GF-D8 (cell line): ENCODE data around the gene ATP5F1C.
A peak's percentile ranks its signal among the peaks of the same experiment; 100 is the strongest.
"Not testable (repeated sequence)": the region's sequence is repeated elsewhere in the genome, so short reads cannot be mapped to it uniquely, and the experiment has no call there.

ENCODE experiments used
- DNase-seq: peaks from one replicate; lab custom pipeline; 2025; lab: John Stamatoyannopoulos, UW

The ATP5F1C gene

DNA sequence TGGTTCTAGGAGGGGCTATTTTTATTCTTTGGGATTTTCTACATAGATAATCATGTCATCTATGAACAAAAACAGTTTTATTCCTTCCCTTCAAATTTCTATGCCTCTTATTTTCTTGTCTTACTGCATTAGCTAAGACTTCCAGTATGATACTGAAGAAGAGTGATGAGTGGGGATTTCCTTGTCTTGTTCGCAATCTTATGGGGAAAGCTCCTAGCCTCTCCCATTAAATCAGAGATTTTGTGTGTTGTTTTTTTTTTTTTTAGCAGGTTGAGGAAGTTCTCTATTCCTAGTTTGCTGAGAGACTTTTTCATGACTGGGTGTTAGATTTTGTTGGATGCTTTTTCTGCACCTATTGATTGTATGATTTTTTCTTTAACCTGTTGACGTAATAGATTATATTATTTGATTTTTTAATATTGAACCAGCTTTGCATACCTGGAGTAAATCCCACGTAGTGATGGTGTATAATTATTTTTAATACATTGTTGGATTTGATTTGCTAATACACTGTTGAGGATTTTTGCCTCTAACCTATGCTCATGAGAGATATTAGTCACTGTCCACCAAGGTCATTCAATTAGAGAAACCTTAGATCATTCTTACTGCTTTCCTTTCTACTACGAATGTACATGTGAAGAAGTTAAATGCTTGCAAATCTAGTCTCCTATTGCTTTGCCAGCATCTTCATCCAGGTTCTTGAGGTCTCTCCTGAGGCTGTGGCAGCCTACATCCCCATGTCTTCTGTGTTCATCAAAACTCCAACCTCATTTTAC lies 6.5 kb downstream of the ATP5F1C start:
- no peak for DNase-seq

GRCh38 chr10:7795605-7796004 lies 7.6 kb downstream of the ATP5F1C start:
- DNase-seq, result no peak

DNA sequence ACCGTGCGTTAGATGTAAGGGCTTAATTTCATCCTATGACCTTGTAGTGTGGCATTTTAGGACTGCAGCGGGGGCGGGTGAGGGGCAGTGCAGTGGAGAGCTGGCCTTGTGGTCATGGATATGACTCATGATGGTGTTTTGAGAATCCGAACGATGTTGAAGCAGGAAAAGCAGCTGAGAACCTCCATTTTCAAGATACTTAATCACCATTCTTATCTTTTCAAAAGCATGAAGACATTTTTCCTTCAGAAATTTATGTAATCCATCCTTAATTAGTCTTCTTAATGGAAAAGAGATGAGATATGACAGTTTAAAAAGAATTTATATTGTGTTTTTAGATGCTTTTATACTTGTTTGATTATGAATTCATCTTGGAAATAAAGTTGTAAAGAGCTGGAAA lies 9.6 kb downstream of the ATP5F1C start:
- no peak for DNase-seq

DNA sequence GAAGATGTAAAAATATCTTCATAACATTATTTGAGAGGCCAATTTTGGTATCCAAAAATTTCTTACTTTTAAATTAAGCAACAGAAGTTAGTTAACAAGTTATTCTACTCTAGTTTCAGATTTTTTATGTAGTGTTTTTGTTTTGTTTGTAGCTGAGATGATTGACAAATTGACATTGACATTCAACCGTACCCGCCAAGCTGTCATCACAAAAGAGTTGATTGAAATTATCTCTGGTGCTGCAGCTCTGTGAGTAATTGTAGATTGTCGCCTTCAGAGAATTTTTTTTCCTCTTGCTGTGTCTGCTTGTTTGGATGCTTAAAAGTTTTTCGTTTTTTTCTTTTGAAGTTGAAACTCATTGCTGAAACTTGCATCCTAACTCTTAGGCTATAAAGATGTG lies 14.6 kb downstream of the ATP5F1C start:
- DNase-seq, result no peak

DNA sequence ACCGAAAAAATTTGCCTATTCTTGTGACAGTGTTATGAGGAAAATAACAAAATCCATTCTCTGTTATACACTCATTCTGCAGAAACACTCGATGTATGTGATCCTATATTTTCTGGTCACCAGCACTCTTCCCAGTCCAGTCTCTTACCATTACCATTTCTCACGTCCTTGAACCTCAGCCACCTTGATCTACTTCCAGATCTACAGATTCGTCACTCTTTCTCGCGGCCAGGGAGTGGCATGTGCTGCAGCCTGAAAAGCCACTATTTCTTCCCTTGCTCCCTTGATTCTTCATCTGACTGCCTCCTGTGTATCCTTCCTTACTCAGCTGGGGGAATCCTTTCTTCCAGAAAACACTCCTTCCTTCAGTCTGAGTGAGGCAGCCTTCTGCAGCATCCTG lies 16.2 kb downstream of the ATP5F1C start:
- no peak for DNase-seq

DNA sequence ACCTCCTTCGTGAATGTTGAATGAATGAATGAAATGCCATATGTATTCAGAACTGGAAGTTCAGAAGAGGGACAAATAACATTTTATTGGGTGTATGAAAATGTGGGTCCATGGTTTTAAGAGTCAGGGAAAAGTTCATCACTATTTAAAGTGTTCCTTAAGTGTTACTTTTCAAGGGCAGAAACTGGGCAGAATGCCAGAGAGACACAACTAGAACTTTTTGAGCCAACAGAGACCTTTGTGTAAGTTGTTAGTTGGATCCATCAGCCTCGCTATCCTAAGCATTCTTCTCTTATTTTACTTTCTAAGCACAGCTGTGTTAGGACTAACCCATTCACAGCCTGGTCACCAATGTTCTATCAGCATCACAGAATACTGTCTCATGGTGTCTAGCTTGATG lies 16.8 kb downstream of the ATP5F1C start:
- no peak for DNase-seq

GRCh38 chr10:7808686-7809267 lies 20.8 kb downstream of the ATP5F1C start:
- DNase-seq, result no peak

GRCh38 chr10:7810443-7810842 lies 22.5 kb downstream of the ATP5F1C start:
- no peak for DNase-seq

GRCh38 chr10:7811000-7811399 lies 23.0 kb downstream of the ATP5F1C start:
- DNase-seq, result no peak

GRCh38 chr10:7811743-7812142 lies 23.8 kb downstream of the ATP5F1C start:
- DNase-seq, result not testable (repeated sequence)

- no peak for DNase-seq
These were observed 25.5 kb downstream of the ATP5F1C start for GRCh38 chr10:7813481-7813880.

DNA sequence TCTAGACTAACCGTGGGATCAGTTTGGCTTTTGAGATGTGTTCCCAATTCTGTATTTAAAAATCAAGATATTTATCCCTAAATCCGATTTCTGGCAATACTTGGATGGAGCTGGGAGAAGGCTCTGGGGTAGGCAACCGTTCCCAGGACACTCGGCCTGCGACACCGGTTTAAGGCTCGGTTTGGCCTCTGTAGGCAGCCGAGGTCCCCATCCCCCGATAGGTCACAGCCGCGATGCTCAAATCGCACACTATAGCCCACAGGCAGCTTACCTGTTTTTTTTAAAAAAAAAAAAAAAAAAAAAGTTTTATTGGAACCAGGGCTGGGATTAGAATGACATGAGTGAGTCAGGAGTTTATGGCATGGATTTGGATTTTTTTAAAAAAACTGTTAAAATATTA lies 29.6 kb downstream of the ATP5F1C start:
- DNase-seq, result no peak

GRCh38 chr10:7817984-7818294 lies 30.0 kb downstream of the ATP5F1C start:
- no peak for DNase-seq

DNA sequence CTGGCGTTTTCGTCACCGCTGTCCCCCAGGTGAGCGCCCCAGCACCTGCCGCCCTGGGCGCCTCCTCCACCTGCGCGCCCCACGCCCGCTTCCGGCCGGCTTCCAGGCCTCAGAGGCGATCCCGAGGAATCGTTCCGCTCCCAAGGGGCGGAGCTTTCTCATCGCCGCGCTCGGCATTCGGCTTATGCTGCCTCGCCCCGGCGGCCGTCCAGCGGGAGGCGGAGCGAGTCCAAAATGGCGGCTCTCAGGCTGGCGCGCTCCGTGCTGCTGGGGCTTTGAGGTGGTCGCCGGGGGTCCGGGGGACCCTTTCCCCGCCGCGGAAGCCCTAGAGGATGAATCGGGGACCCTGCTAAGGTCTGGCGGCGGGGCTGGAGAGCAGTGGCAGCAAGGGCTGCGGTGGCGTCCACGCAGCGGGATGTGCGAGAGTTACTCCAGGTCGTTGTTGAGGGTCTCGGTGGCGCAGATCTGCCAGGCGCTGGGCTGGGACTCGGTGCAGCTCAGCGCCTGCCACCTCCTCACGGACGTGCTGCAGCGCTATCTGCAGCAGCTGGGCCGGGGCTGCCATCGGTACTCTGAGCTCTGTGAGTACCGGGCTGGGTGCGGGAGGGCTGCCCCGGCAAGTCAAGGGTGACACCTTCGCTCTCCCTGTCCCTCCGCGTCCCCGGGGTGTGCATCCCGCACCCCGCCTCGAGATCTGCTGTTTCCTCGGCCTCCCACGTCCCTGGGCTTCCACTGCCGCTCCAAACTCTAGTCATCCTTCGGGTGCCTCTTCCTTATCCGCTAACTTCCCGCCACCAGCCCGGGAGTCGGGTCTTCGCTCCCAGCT lies 30.5 kb downstream of the ATP5F1C start, which contains the start of gene TAF3:
TAF3 (plus strand) TSS at position 211 of the 826 bp plus-strand sequence; CDS start at position 416, 205 bp downstream.
- peak; percentile 31 for DNase-seq

DNA sequence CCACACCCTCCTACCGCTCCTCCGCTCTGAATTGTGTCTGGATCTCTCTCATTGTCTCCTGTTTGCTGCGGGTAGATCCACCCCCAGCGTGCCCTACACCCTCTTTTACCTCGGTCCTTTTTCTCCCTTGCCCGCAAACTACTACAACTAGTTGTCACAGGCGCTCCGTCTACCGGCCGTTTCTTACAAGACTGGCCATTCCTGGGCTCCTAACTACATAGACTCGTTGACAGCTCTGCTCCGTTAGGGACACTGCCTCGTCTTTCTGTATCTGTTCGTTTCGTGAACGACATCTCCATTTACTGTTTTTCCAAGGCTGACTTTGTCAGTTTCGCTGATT lies 31.1 kb downstream of the ATP5F1C start:
- peak; percentile 22 for DNase-seq

- DNase-seq, result no peak
These were observed 36.3 kb downstream of the ATP5F1C start for GRCh38 chr10:7824251-7824650.

DNA sequence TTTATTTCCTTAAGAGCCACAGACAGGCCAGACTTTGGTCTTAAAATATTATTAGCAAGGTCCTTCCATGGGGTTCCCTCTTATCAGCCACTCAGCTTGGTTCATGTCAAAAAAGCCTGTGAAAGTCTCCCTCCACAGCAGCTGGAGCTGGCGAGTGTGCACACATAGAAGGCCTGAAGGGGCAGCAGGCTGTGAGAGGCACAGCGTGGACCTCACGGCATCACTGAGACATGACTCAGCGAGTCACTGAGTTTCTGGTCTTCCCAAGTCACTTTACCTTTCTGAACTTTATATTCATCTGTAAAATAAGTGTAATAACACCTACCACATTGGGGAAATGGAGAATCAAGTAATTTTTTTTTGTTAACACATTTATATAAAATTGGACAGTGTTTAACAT lies 39.0 kb downstream of the ATP5F1C start:
- DNase-seq, result no peak

GRCh38 chr10:7829289-7829834 lies 41.4 kb downstream of the ATP5F1C start:
- DNase-seq, result no peak

DNA sequence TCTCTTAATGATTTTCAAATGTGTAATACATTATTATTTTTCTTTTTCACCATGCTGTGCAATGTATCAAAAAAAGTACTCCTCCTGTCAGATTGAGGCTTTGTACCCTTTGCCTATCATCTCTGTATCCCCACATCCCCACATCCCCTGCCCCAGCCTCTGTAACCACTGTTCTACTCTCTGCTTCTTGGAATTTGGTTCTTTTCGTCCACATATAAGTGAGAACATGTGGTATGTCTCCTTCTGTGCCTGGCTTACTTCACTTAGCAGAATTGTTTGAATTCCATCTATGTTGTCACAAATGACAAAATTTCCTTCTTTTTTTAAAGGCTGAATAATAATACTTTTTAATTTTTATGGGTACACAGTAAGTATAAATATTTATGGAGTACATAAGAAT lies 44.1 kb downstream of the ATP5F1C start:
- DNase-seq, result no peak

- DNase-seq, result no peak
These were observed 45.2 kb downstream of the ATP5F1C start for GRCh38 chr10:7833210-7833609.

GRCh38 chr10:7834262-7834661 lies 46.3 kb downstream of the ATP5F1C start:
- no peak for DNase-seq

GRCh38 chr10:7836571-7836970 lies 48.6 kb downstream of the ATP5F1C start:
- no peak for DNase-seq

DNA sequence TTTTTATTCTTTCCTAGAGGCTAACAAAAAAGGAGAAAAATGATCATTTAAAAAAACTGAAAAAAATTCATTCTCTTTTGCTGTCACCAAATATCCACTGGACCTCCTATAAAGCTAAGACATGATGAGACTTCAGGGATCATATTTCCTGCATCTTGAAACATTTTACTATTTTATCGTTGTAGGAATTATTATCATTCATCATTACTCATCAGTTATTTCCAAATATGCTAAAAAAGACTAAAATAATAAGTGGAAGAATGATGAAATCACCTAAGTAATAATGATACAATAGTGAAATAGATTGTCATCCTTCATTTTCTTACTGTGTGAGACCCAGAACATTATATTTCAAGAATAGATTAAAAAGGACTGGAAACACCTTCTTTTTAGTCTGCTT lies 58.6 kb downstream of the ATP5F1C start:
- no peak for DNase-seq
